ENCODE results near the gene FAM237B. TPM values are rescaled to one million over a fixed set of nuclear protein-coding genes. Genes with fewer than 3 reads are reported as not detected.

FAM237B gene
- total and polyA plus RNA-seq, 2 of the 8 experiments (the other 6 are each of a cell fraction or from before 2014, with no cell fraction given) = not detected

GRCh38 chr7:90347759-90348158 lies 26.7 kb upstream of the FAM237B start:
- Histone ChIP-seq H2AK5ac (ENCODE audit: low read depth, low read length) (no peak overlapping the region), H3K4me1 (replicated peaks in 1 of 4; ENCODE audit: control insufficient read depth in 3 of 4, insufficient read depth in 4 of 4, low read length in 3 of 4) (no peaks in the 10 kb centered on the region), H3K79me1 (ENCODE audit: low read depth, low read length) (peaks cover 4% of the 10 kb centered on the region; the same call in 1 of the 2 replicates), H4K20me1 (replicated peaks in 1 of 2; ENCODE audit: control insufficient read depth in 1 of 2, insufficient read depth in 2 of 2, low read length in 2 of 2) (no peaks in the 10 kb centered on the region), H3K23me2 (ENCODE audit: low read depth, low read length) (no peaks in the 10 kb centered on the region), H3K27ac (ENCODE audit: low read depth, low read length) (no peak overlapping the region), H3K23ac (ENCODE audit: insufficient read length) (no peak overlapping the region), H2BK5ac (ENCODE audit: low read depth, low read length) (no peak overlapping the region), H4K91ac (replicated peaks; ENCODE audit: insufficient read length, low read length) (no peak overlapping the region), H2AFZ (ENCODE audit: low read length) (no peak overlapping the region), H3K9ac (replicated peaks in 1 of 4; ENCODE audit: extremely low read depth in 1 of 4, low read depth in 3 of 4, low read length in 3 of 4) (no peak overlapping the region), H3K4ac (replicated peaks; ENCODE audit: insufficient read length, low read depth, low read length) (no peak overlapping the region), H3K9me3 (ENCODE audit: insufficient read depth in 2 of 2, low read depth in 1 of 2, low read length in 1 of 2) (no peaks in the 10 kb centered on the region), H4K5ac (ENCODE audit: insufficient read length, low read depth, low read length) (no peak overlapping the region), H2BK12ac (ENCODE audit: low read depth, low read length) (no peak overlapping the region), H2BK20ac (ENCODE audit: low read length) (no peak overlapping the region), H3K4me3 (ENCODE audit: extremely low read depth in 1 of 4, insufficient read depth in 2 of 4, low read depth in 3 of 4, low read length in 4 of 4) (peak overlapping the region in 1 of 4 experiments; percentile 96; a peak in 2 of 8 replicates), H3K18ac (ENCODE audit: extremely low read depth, low read length) (no peak overlapping the region), H2BK15ac (ENCODE audit: low read length) (no peak overlapping the region), H3K79me2 (ENCODE audit: control insufficient read depth in 1 of 2, insufficient read depth in 2 of 2, low read length in 2 of 2) (peaks cover 4 to 43% of the 10 kb centered on the region in 2 experiments; a peak in 3 of 4 replicates), H4K8ac (ENCODE audit: extremely low read depth, insufficient read depth, low read length) (no peak overlapping the region), H2BK120ac (replicated peaks; ENCODE audit: low read depth, low read length) (no peak overlapping the region), H3K14ac (ENCODE audit: insufficient read length) (no peak overlapping the region), H3K36me3 (ENCODE audit: control insufficient read depth in 2 of 4, insufficient read depth in 4 of 4, low read length in 3 of 4) (no peaks in the 10 kb centered on the region), H3K27me3 (replicated peaks in 1 of 4; ENCODE audit: control insufficient read depth in 3 of 4, extremely low read depth in 1 of 4, insufficient read depth in 3 of 4, low read length in 3 of 4) (no peaks in the 10 kb centered on the region), H3K4me2 (ENCODE audit: insufficient read depth in 1 of 2, low read depth in 2 of 2, low read length in 2 of 2) (peak overlapping the region in 1 of 2 experiments; percentile 80; a peak in 2 of 4 replicates), H3K56ac (replicated peaks; ENCODE audit: insufficient read length, low read depth, low read length) (no peak overlapping the region)
- no peak for FAIRE-seq
- TF ChIP-seq GTF2F1 (IDR thresholded peaks at IDR 0.05; ENCODE audit: borderline replicate concordance, low read depth, low read length) (no peak), SP1 (IDR thresholded peaks at IDR 0.05; ENCODE audit: low read depth, low read length) (no peak), BACH1 (IDR thresholded peaks at IDR 0.05; ENCODE audit: low read length) (no peak), JUN (IDR thresholded peaks at IDR 0.05; ENCODE audit: low read depth, low read length) (no peak), BRCA1 (IDR thresholded peaks at IDR 0.05; ENCODE audit: low read depth, low read length) (no peak), RAD21 (IDR thresholded peaks at IDR 0.05 in 1 of 2, conservative IDR thresholded peaks at IDR 0.05 in 1 of 2; ENCODE audit: low read depth in 2 of 2, low read length in 2 of 2) (no peak), FOSL1 (IDR thresholded peaks at IDR 0.05; ENCODE audit: insufficient read depth, low read depth, low read length) (no peak), POU5F1 (IDR thresholded peaks at IDR 0.05; ENCODE audit: low read depth, low read length) (no peak)
- ChIA-PET POLR2A (ENCODE audit: partially characterized antibody) (no interaction called here), CTCF (ENCODE audit: partially characterized antibody) (interaction anchor here (1.2 kb wide), 1 partner anchor 35 kb away, joined by 7 read pairs; no protein-coding TSS in a partner anchor)
- no peak for DNase-seq (ENCODE audit: low read depth in 1 of 2, low spot score in 2 of 2)
- WGBS, 2 experiments (ENCODE audit: extremely low coverage in 1 of 2, insufficient coverage in 1 of 2, insufficient read length in 1 of 2, insufficient replicate concordance in 2 of 2, low coverage in 1 of 2, low lambda C conversion rate in 2 of 2, missing lambda C conversion rate in 1 of 2) = 89 to 100% methylated on average over 2 to 4 of the region's 4 CpGs
